ENCODE measurements around the gene NRDE2. TPM values are rescaled to one million over a fixed set of nuclear protein-coding genes. Genes with fewer than 3 reads are reported as not detected.

The NRDE2 gene
- polyA plus RNA-seq, 1 donor from 2014 or later: 9.5 TPM

GRCh38 chr14:90381011-90381786, 49.5 kb upstream of the NRDE2 start:
- Histone ChIP-seq H3K9me2 (ENCODE audit: insufficient read depth, low read length) (no peaks in the 10 kb centered on the region), H3K9me3 (ENCODE audit: low read length) (no peaks in the 10 kb centered on the region), H3K27ac (ENCODE audit: low read length) (peak overlapping the region; percentile 100), H3K4me2 (ENCODE audit: low read length) (peak overlapping the region; percentile 79), H4K20me1 (ENCODE audit: insufficient read depth) (no peaks in the 10 kb centered on the region), H3K36me3 (ENCODE audit: insufficient read depth, low read length) (no peaks in the 10 kb centered on the region), H3F3A (ENCODE audit: insufficient read depth, low read length, poor library complexity, severe bottlenecking) (peaks cover 8% of the 10 kb centered on the region), H2AFZ (ENCODE audit: low read depth, low read length) (no peak overlapping the region), H3K27me3 (ENCODE audit: insufficient read depth, low read depth, low read length) (no peaks in the 10 kb centered on the region), H3K4me3 (ENCODE audit: low read length) (peak overlapping the region; percentile 75), H3K79me2 (replicated peaks; ENCODE audit: insufficient read depth, low read length) (no peaks in the 10 kb centered on the region), H3K9ac (ENCODE audit: low read length) (peak overlapping the region; percentile 98)
- TF ChIP-seq MXI1 (conservative IDR thresholded peaks at IDR 0.05; ENCODE audit: poor library complexity, severe bottlenecking) (no peak), POLR2AphosphoS5 (IDR thresholded peaks at IDR 0.05) (peak; percentile 69), EP300 (conservative IDR thresholded peaks at IDR 0.05; ENCODE audit: poor library complexity, severe bottlenecking) (no peak), EZH2 (IDR thresholded peaks at IDR 0.05; ENCODE audit: borderline replicate concordance, insufficient read depth, low read length, poor library complexity, severe bottlenecking) (no peak), CTCF (IDR thresholded peaks at IDR 0.05; ENCODE audit: poor library complexity, severe bottlenecking) (peak; percentile 38), TAF1 (IDR thresholded peaks at IDR 0.05; ENCODE audit: low read depth) (peak; percentile 53), SMC3 (conservative IDR thresholded peaks at IDR 0.05; ENCODE audit: poor library complexity) (no peak), RAD21 (conservative IDR thresholded peaks at IDR 0.05) (peak; percentile 34), REST (IDR thresholded peaks at IDR 0.05; ENCODE audit: borderline replicate concordance) (peak; percentile 46)

GRCh38 chr14:90379106-90379505, 47.4 kb upstream of the NRDE2 start:
- Histone ChIP-seq H3K79me2 (replicated peaks; ENCODE audit: insufficient read depth, low read length) (no peaks in the 10 kb centered on the region), H3K9ac (ENCODE audit: low read length) (no peak overlapping the region), H3K36me3 (ENCODE audit: insufficient read depth, low read length) (no peaks in the 10 kb centered on the region), H3F3A (ENCODE audit: insufficient read depth, low read length, poor library complexity, severe bottlenecking) (peaks cover 6% of the 10 kb centered on the region), H3K9me3 (ENCODE audit: low read length) (no peaks in the 10 kb centered on the region), H4K20me1 (ENCODE audit: insufficient read depth) (no peaks in the 10 kb centered on the region), H3K4me2 (ENCODE audit: low read length) (no peak overlapping the region), H3K9me2 (ENCODE audit: insufficient read depth, low read length) (no peaks in the 10 kb centered on the region), H3K4me3 (ENCODE audit: low read length) (no peak overlapping the region), H2AFZ (ENCODE audit: low read depth, low read length) (no peak overlapping the region), H3K27me3 (ENCODE audit: insufficient read depth, low read depth, low read length) (no peaks in the 10 kb centered on the region), H3K27ac (ENCODE audit: low read length) (no peak overlapping the region)
- no peak for TF ChIP-seq RAD21 (conservative IDR thresholded peaks at IDR 0.05)
- no peak for TF ChIP-seq CTCF (IDR thresholded peaks at IDR 0.05; ENCODE audit: poor library complexity, severe bottlenecking)
- TF ChIP-seq EZH2 (IDR thresholded peaks at IDR 0.05; ENCODE audit: borderline replicate concordance, insufficient read depth, low read length, poor library complexity, severe bottlenecking): no peak
- no peak for TF ChIP-seq MXI1 (conservative IDR thresholded peaks at IDR 0.05; ENCODE audit: poor library complexity, severe bottlenecking)
- no peak for TF ChIP-seq REST (IDR thresholded peaks at IDR 0.05; ENCODE audit: borderline replicate concordance)
- no peak for TF ChIP-seq SMC3 (conservative IDR thresholded peaks at IDR 0.05; ENCODE audit: poor library complexity)
- TF ChIP-seq TAF1 (IDR thresholded peaks at IDR 0.05; ENCODE audit: low read depth): no peak
- no peak for TF ChIP-seq POLR2AphosphoS5 (IDR thresholded peaks at IDR 0.05)
- no peak for TF ChIP-seq EP300 (conservative IDR thresholded peaks at IDR 0.05; ENCODE audit: poor library complexity, severe bottlenecking)

Data from neural cell (in vitro differentiated cells).